HepG2 (cell line): Measurements from ENCODE around the gene FGF14. TPM values are rescaled to one million over a fixed set of nuclear protein-coding genes. Genes with fewer than 3 reads are reported as not detected.

Source experiments
- ATAC-seq: fragments of 200-7000 bp; cut with Tn5 transposase; 3 replicates; pipeline ENCODE4 v1.9.1; 2020; ENCODE audit warnings: mild to moderate bottlenecking, moderate library complexity
- BruUV-seq: library from RNA; stranded (reverse); fragments of 400-500 nt; replicated peaks from 2 replicates; lab custom pipeline; 2021; lab: Mats Ljungman, UMichigan
- CTCF ChIA-PET: fragments of 300-600 bp; formaldehyde crosslinking; extraction: SDS; loops from one replicate; lab custom pipeline; 2021; ENCODE audit warnings: low total read pairs, inconsistent platforms, low intra/inter-chr PET ratio; lab: Yijun Ruan, JAX
- POLR2A ChIA-PET: fragments of 350-600 bp; sonication (Branson Sonifier 250); formaldehyde crosslinking; loops from one replicate; lab custom pipeline; 2020; ENCODE audit warnings: antibody characterized with exemption, inconsistent platforms; lab: Yijun Ruan, JAX
- DNase-seq: peaks from one replicate; pipeline ENCODE4 v3.0.0-alpha.2; 2015; ENCODE audit warnings: low spot score
- FAIRE-seq: peaks from 3 replicates; lab custom pipeline; 2011; peaks lifted over from hg19 to GRCh38; lab: Jason Lieb, UNC
- H2AFZ ChIP-seq: one replicate; pipeline ENCODE4 v1.6.1; 2011; ENCODE audit warnings: low read length, inconsistent platforms
- H3K27ac ChIP-seq: fragments of 300-600 bp; 3 replicates; pipeline ENCODE4 v1.8.0; 2011; ENCODE audit warnings: mixed run types, mild to moderate bottlenecking, mixed read lengths, low read length, inconsistent platforms; ENCODE audit not compliant: insufficient read depth; ENCODE audit errors: extremely low read length
- H3K27me3 ChIP-seq, 2 experiments: fragments of 200-600 bp in 1 of 2; 2 replicates in 1 of 2; 3 replicates in 1 of 2; pipeline versions ENCODE4 v1.6.0 to v1.8.0; 2011; ENCODE audit warnings: low read length in 2 of 2, mild to moderate bottlenecking in 2 of 2, moderate library complexity in 2 of 2, inconsistent platforms in 1 of 2; ENCODE audit not compliant: insufficient read depth in 2 of 2, control insufficient read depth in 1 of 2
- H3K36me3 ChIP-seq, 2 experiments: fragments of 200-600 bp in 1 of 2; replicated peaks in 1 of 2; 2 replicates in 1 of 2; 3 replicates in 1 of 2; pipeline versions ENCODE4 v1.5.1 to v1.8.0; 2011; ENCODE audit warnings: low read length in 2 of 2, inconsistent platforms in 1 of 2; ENCODE audit not compliant: insufficient read depth in 2 of 2, control insufficient read depth in 1 of 2
- H3K4me1 ChIP-seq: 2 replicates; pipeline ENCODE4 v1.5.1; 2012; ENCODE audit warnings: low read length, inconsistent platforms; ENCODE audit not compliant: insufficient read depth
- H3K4me2 ChIP-seq: 2 replicates; pipeline ENCODE4 v1.6.0; 2011; ENCODE audit warnings: low read depth, low read length, inconsistent platforms
- H3K4me3 ChIP-seq, 3 experiments: fragments of 200-600 bp in 1 of 3; sonication (generic), shearing (Covaris generic) in 1 of 3; replicated peaks in 1 of 3; 2 replicates each; pipeline ENCODE4 v1.5.1; 2011 to 2016; ENCODE audit warnings: low read length in 3 of 3, inconsistent platforms in 2 of 3, low read depth in 2 of 3, mild to moderate bottlenecking in 2 of 3, control low read depth in 1 of 3, mixed read lengths in 1 of 3; ENCODE audit not compliant: insufficient read depth in 1 of 3
- H3K79me2 ChIP-seq: one replicate; pipeline ENCODE4 v1.6.1; 2011; ENCODE audit warnings: low read length, inconsistent platforms; ENCODE audit not compliant: insufficient read depth
- H3K9ac ChIP-seq: 2 replicates; pipeline ENCODE4 v1.6.0; 2011; ENCODE audit warnings: mild to moderate bottlenecking, low read depth, low read length, inconsistent platforms; ENCODE audit not compliant: insufficient read depth
- H3K9me3 ChIP-seq: 2 replicates; pipeline ENCODE4 v1.5.1; 2012; ENCODE audit warnings: mild to moderate bottlenecking, low read length
- H4K20me1 ChIP-seq: 2 replicates; pipeline ENCODE4 v1.6.0; 2011; ENCODE audit warnings: inconsistent platforms, mild to moderate bottlenecking, low read length, moderate library complexity; ENCODE audit not compliant: insufficient read depth
- HES4 ChIP-seq: sonication (generic); formaldehyde crosslinking; IDR thresholded peaks from 2 replicates; pipeline ENCODE4 v1.9.0; 2021; ENCODE audit warnings: mild to moderate bottlenecking, missing genetic modification reagents, borderline replicate concordance
- JUNB ChIP-seq: sonication (generic); formaldehyde crosslinking; IDR thresholded peaks from 2 replicates; pipeline ENCODE4 v1.8.0; 2022; ENCODE audit warnings: missing genetic modification reagents, mild to moderate bottlenecking, borderline replicate concordance
- KLF13 ChIP-seq: sonication (generic); formaldehyde crosslinking; IDR thresholded peaks from 2 replicates; pipeline ENCODE4 v1.4.0; 2020; ENCODE audit warnings: mild to moderate bottlenecking, missing genetic modification reagents
- SRSF4 ChIP-seq: fragments of 200-400 bp; formaldehyde crosslinking; IDR thresholded peaks from one replicate; pipeline ENCODE4 v1.6.1; 2018; ENCODE audit warnings: mild to moderate bottlenecking, low read depth, low read length, moderate library complexity; ENCODE audit not compliant: poor library complexity, severe bottlenecking
- ZNF230 ChIP-seq: sonication (generic); formaldehyde crosslinking; IDR thresholded peaks from 2 replicates; pipeline ENCODE4 v1.4.0; 2020; ENCODE audit warnings: mild to moderate bottlenecking, missing genetic modification reagents
- ZNF569 ChIP-seq: sonication (generic); formaldehyde crosslinking; IDR thresholded peaks from 2 replicates; pipeline ENCODE4 v1.5.0; 2020; ENCODE audit warnings: mild to moderate bottlenecking, missing genetic modification reagents, moderate library complexity, borderline replicate concordance
- ZNF644 ChIP-seq: IDR thresholded peaks from 2 replicates; pipeline ENCODE4 v1.6.1; 2016; ENCODE audit warnings: low read depth
- ZSCAN25 ChIP-seq: sonication (generic); formaldehyde crosslinking; IDR thresholded peaks from 2 replicates; pipeline ENCODE4 v1.8.0; 2022; ENCODE audit warnings: mild to moderate bottlenecking, missing genetic modification reagents
- WGBS: methylation state at CpG from one replicate; pipeline ENCODE4 v1.1.6; 2017; ENCODE audit warnings: low lambda C conversion rate; 5-methylcytosine and 5-hydroxymethylcytosine counted together
- in situ Hi-C: cut with HindIII; loops from 2 replicates; pipeline ENCODE4 v1.10.0; 2017; ENCODE audit warnings: low pct_unique_long_range_greater_than_20kb; ENCODE audit not compliant: extremely low pct_ligation_motif_present
- intact Hi-C: fragments of 100-400 bp; cut with micrococcal nuclease; formaldehyde crosslinking; loops from one replicate; pipeline ENCODE4 v1.10.0; 2022; ENCODE audit not compliant: unreplicated experiment
- polyA plus RNA-seq, 8 experiments: library from polyadenylated mRNA; depleted of rRNA in 3 of 8; stranded (reverse) in 7 of 8; unstranded in 1 of 8; fragments of >200 nt; fragmentation: Illumina TruSeq in 4 of 8; extraction: Trizol in 4 of 8; gene quantifications; 2 replicates each; pipeline versions ENCODE4 v1.2.1 to v1.2.3, GENCODE V29; 2011 to 2016; ENCODE audit warnings: low read depth in 4 of 8, missing spikeins in 1 of 8, mixed read lengths in 1 of 8; ENCODE audit not compliant: insufficient read depth in 1 of 8
- total RNA-seq, 5 experiments: library from RNA; depleted of rRNA; stranded (reverse); fragments of >200 nt; fragmentation: Illumina TruSeq; extraction: Trizol; gene quantifications; 2 replicates each; pipeline ENCODE4 v1.2.3, GENCODE V29; 2016; ENCODE audit warnings: low read depth in 1 of 5
- TF ChIP-seq, protein P1 (sequence below): sonication (generic); formaldehyde crosslinking; IDR thresholded peaks from 2 replicates; pipeline ENCODE4 v1.4.0; 2020; ENCODE audit warnings: missing genetic modification reagents

Gene FGF14
- total and polyA plus RNA-seq, 2 of the 13 experiments (the other 11 are each of a cell fraction or from before 2014, with no cell fraction given): not detected

DNA sequence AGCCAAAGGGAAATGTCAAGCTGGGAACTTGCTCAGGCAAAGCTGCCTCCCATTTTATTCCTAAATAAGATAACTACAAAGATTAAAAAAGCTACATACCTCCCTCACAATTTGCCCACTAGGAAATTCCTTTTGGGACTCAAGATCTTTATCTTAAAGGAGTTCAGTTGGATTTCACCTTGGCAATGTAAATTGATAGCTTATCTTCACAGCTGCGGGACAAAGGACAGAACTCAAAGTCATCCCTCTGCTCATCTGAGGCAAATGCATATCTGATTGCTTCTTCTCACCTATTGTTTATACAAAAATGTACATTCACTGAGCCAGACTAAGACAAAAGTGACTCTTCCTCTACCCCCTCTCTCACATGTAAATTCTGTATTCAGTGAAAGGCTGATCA, 47.8 kb downstream of the FGF14 start:
- CTCF ChIA-PET: no interaction called here
- Histone ChIP-seq H3K9me3 (no peaks in the 10 kb centered on the region), H3K4me3 (no peak overlapping the region), H3K79me2 (no peaks in the 10 kb centered on the region), H2AFZ (no peak overlapping the region), H3K4me2 (no peak overlapping the region), H3K4me1 (no peaks in the 10 kb centered on the region), H4K20me1 (no peaks in the 10 kb centered on the region), H3K9ac (no peak overlapping the region), H3K27ac (no peak overlapping the region), H3K27me3 (no peaks in the 10 kb centered on the region), H3K36me3 (no peaks in the 10 kb centered on the region)
- POLR2A ChIA-PET: no interaction called here
- in situ Hi-C loops (no loop called here), intact Hi-C loops (no loop called here)
- 0% methylated on average over 1 of the region's 1 CpG for WGBS
- no peak for ATAC-seq
- no TSS peak for BruUV-seq
- TF ChIP-seq ZSCAN25 (CRISPR knock-in tag) (no peak), ZNF230 (CRISPR knock-in tag) (no peak), SRSF4 (no peak), HES4 (CRISPR knock-in tag) (no peak), ZNF569 (CRISPR knock-in tag) (no peak), KLF13 (CRISPR knock-in tag) (no peak), ZNF644 (no peak), JUNB (CRISPR knock-in tag) (no peak)
- TF ChIP-seq, protein P1, sequence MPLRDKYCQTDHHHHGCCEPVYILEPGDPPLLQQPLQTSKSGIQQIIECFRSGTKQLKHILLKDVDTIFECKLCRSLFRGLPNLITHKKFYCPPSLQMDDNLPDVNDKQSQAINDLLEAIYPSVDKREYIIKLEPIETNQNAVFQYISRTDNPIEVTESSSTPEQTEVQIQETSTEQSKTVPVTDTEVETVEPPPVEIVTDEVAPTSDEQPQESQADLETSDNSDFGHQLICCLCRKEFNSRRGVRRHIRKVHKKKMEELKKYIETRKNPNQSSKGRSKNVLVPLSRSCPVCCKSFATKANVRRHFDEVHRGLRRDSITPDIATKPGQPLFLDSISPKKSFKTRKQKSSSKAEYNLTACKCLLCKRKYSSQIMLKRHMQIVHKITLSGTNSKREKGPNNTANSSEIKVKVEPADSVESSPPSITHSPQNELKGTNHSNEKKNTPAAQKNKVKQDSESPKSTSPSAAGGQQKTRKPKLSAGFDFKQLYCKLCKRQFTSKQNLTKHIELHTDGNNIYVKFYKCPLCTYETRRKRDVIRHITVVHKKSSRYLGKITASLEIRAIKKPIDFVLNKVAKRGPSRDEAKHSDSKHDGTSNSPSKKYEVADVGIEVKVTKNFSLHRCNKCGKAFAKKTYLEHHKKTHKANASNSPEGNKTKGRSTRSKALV (CRISPR knock-in tag): no peak
- no peak for FAIRE-seq
- DNase-seq: no peak
